Measurements from ENCODE around the gene PEX14. TPM values are rescaled to one million over a fixed set of nuclear protein-coding genes. Genes with fewer than 3 reads are reported as not detected.
A peak's percentile ranks its signal among the peaks of the same experiment; 100 is the strongest.

The PEX14 gene
- total and polyA plus RNA-seq, 11 donors, result 14.9 to 28.7 (median 20.4) TPM

- H3K4me1 ChIP-seq, result peaks cover 0 to 27% (median 0%) of the 10 kb centered on the region in 12 donors
- ATAC-seq, result no peak
- 71 to 86% (median 76%) methylated on average over 2 to 10 of the region's 10 CpGs for WGBS, 4 donors
Measured at GRCh38 chr1:10655002-10655401, 180.3 kb downstream of the PEX14 start.

GRCh38 chr1:10656431-10656830 is 181.7 kb downstream of the PEX14 start:
- DNase-seq, result no peak
- H3K27ac ChIP-seq, result peak overlapping the region in 1 of 12 donors; percentile 86
- WGBS, 4 donors, result 81 to 88% (median 86%) methylated on average over 5 to 15 of the region's 15 CpGs
- peaks cover 0 to 61% (median 38%) of the 10 kb centered on the region in 9 donors for H3K36me3 ChIP-seq
- no peak overlapping the region for H3K4me3 ChIP-seq
- no peak for ATAC-seq
- intact Hi-C loops (cut with DNase I), result loop anchor here in 1 of 10 donors (10.0 kb wide), 1 partner anchor 208 kb away; no protein-coding TSS in a partner anchor
- H3K27me3 ChIP-seq, result no peaks in the 10 kb centered on the region
- no peaks in the 10 kb centered on the region for H3K9me3 ChIP-seq
- no peak for TF ChIP-seq POLR2A (IDR thresholded peaks at IDR 0.05)
- TF ChIP-seq, protein P1, sequence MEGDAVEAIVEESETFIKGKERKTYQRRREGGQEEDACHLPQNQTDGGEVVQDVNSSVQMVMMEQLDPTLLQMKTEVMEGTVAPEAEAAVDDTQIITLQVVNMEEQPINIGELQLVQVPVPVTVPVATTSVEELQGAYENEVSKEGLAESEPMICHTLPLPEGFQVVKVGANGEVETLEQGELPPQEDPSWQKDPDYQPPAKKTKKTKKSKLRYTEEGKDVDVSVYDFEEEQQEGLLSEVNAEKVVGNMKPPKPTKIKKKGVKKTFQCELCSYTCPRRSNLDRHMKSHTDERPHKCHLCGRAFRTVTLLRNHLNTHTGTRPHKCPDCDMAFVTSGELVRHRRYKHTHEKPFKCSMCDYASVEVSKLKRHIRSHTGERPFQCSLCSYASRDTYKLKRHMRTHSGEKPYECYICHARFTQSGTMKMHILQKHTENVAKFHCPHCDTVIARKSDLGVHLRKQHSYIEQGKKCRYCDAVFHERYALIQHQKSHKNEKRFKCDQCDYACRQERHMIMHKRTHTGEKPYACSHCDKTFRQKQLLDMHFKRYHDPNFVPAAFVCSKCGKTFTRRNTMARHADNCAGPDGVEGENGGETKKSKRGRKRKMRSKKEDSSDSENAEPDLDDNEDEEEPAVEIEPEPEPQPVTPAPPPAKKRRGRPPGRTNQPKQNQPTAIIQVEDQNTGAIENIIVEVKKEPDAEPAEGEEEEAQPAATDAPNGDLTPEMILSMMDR (IDR thresholded peaks at IDR 0.05), result no peak
- peaks cover 0 to 24% (median 0%) of the 10 kb centered on the region in 12 donors for H3K4me1 ChIP-seq

More at GRCh38 chr1:10655002-10655401, 180.3 kb downstream of the PEX14 start:
- DNase-seq, result no peak
- peak overlapping the region in 2 of 12 donors; percentile 30 to 86 for H3K27ac ChIP-seq
- intact Hi-C loops (cut with DNase I), result loop anchor here in 1 of 10 donors (10.0 kb wide), 1 partner anchor 210 kb away; no protein-coding TSS in a partner anchor
- H3K27me3 ChIP-seq, result no peaks in the 10 kb centered on the region
- no peak overlapping the region for H3K4me3 ChIP-seq
- no peaks in the 10 kb centered on the region for H3K9me3 ChIP-seq
- TF ChIP-seq, protein P1 (IDR thresholded peaks at IDR 0.05), result no peak
- no peak for TF ChIP-seq POLR2A (IDR thresholded peaks at IDR 0.05)
- peaks cover 0 to 66% (median 32%) of the 10 kb centered on the region in 9 donors for H3K36me3 ChIP-seq

DNA sequence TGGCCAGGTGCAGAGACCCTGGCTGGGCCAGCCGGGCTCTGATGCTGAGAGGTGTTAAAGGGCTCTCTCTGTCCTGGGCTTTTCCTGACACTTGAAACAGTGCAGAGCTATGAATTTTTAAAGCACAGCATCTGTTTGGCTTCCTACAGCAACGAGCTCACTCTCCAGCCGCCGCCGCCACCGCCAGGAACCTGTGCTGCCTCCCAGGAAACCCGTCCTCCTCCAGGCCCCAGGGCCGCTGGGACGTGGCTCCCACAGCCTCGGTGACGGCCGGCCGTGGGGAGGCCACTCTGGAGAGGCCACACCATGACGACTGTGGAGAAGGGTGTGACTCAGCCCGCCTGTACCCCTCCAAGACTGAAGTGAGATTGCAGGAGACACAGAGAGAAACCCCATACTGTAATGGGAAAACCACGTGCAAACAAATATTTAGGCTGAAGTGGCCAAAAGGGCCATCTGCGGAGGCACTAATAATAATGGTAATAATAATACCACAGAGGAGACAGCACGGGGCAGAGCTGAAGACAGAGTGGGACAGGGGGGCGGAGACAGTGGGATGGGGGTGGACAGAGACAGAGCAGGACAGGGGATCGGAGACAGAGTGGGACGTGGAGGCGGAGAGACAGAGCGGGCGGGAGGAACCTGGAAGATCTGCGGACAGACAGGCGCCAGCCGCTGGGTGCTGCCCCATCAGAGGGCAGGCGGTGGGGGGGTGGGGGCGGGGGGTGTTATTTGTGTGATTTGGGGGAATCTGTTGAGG is 182.5 kb downstream of the PEX14 start:
- peaks cover 0 to 56% (median 35%) of the 10 kb centered on the region in 9 donors for H3K36me3 ChIP-seq
- WGBS, 4 donors, result 58 to 74% (median 66%) methylated on average over 29 of the region's 29 CpGs
- H3K4me1 ChIP-seq, result peaks cover 0 to 19% (median 0%) of the 10 kb centered on the region in 12 donors

More for the DNA sequence above, 182.5 kb downstream of the PEX14 start:
- Histone ChIP-seq H3K9me3 (no peaks in the 10 kb centered on the region), H3K27ac (peak overlapping the region in 2 of 12 donors; percentile 14 to 86), H3K27me3 (no peaks in the 10 kb centered on the region), H3K4me3 (no peak overlapping the region)
- no peak for ATAC-seq
- TF ChIP-seq POLR2A (IDR thresholded peaks at IDR 0.05), result no peak
- TF ChIP-seq, protein P1 (IDR thresholded peaks at IDR 0.05), result no peak
- intact Hi-C loops (cut with DNase I), result loop anchor here in 1 of 10 donors (10.0 kb wide), 1 partner anchor 208 kb away; no protein-coding TSS in a partner anchor
- DNase-seq, result no peak

Measured in heart left ventricle (tissue), 16 donors.